MM.1S (cell line): ENCODE measurements around the gene CC2D2B.

ENCODE experiments used
- EZH2 ChIP-seq: fragments of 300-600 bp; sonication (generic); optimal IDR thresholded peaks from 2 replicates; pipeline ENCODE3; 2017; ENCODE audit warnings: low read depth, mild to moderate bottlenecking, antibody characterized with exemption, low read length, mixed read lengths
- TF ChIP-seq, protein P1 (sequence below): fragments of 300-600 bp; sonication (generic); IDR thresholded peaks from 2 replicates; pipeline ENCODE4 v1.5.1; 2016; ENCODE audit warnings: antibody characterized with exemption, low read length, mixed read lengths

DNA sequence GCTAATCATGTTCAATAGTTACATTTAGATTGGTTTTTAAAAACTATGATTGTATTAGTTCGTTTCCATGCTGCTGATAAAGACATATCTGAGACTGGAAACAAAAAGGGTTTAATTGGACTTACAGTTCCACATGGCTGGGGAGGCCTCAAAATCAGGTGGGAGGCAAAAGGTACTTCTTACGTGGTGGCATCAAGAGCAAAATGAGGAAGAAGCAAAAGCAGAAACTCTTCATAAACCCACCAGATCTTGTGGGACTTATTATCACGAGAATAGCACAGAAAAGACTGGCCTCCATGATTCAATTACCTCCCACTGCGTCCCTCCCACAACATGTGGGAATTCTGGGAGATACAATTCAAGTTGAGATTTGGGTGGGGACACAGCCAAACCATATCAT lies 34.1 kb upstream of the CC2D2B start:
- no peak for TF ChIP-seq EZH2
- TF ChIP-seq, protein P1, sequence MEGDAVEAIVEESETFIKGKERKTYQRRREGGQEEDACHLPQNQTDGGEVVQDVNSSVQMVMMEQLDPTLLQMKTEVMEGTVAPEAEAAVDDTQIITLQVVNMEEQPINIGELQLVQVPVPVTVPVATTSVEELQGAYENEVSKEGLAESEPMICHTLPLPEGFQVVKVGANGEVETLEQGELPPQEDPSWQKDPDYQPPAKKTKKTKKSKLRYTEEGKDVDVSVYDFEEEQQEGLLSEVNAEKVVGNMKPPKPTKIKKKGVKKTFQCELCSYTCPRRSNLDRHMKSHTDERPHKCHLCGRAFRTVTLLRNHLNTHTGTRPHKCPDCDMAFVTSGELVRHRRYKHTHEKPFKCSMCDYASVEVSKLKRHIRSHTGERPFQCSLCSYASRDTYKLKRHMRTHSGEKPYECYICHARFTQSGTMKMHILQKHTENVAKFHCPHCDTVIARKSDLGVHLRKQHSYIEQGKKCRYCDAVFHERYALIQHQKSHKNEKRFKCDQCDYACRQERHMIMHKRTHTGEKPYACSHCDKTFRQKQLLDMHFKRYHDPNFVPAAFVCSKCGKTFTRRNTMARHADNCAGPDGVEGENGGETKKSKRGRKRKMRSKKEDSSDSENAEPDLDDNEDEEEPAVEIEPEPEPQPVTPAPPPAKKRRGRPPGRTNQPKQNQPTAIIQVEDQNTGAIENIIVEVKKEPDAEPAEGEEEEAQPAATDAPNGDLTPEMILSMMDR: no peak
